Measurements from ENCODE around the gene KCNQ2. TPM values are rescaled to one million over a fixed set of nuclear protein-coding genes. Genes with fewer than 3 reads are reported as not detected.

KCNQ2 gene
- total RNA-seq, 2 experiments from 2014 or later: not detected

DNA sequence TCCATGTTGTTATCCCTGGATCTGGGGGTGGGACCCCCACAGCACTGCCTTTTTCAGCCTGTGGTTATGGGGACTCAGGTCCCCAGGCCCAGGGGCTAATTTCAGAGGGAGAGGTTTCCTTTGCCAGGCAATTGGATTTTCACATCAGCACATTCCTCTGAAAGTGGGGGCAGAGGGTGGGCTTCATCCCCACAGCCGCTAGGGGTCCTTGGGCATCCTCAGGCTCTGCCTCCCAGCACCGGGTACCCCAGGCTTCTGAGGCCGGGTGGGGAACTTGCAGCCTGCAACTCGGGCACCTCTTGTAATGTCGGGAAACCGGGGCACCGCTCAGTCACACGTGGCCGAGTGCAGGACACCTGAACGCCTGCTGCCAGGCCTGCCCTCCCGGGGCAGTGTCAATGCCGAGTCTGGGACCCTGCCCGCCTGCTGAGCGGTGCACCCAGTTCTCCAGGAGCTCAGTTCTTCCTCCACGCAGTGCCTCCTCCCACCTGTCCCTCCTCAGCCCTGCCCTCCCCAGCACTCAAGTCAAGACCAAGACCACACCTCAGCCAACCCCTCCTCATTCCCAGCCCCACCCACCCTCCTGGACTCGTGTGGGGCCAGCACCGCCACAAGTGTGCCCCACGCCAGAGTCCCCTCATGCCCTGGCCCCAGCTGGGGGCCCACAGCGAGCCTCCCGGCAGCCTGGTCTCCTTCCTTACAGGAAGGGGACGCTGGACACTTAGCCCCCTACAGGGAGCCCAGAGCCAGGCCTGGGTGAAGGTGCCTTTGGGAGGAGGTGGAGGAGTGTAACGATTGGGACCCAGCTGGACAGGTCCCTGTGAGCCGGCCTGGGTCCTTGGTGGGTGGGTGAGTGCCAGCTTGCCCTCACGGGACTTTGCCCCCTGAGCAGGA lies 102.5 kb downstream of the KCNQ2 start:
- CTCF ChIA-PET: no interaction called here
- Mint-ChIP-seq H3K36me3 (ENCODE audit: low read depth) (no peaks in the 10 kb centered on the region), H3K4me1 (no peaks in the 10 kb centered on the region), H3K27ac (no peak overlapping the region), H3K4me3 (no peak overlapping the region), H3K9me3 (no peaks in the 10 kb centered on the region), H3K27me3 (no peaks in the 10 kb centered on the region)
- DNase-seq: no peak
- POLR2A ChIA-PET: no interaction called here

- POLR2A ChIA-PET: no interaction called here
- Mint-ChIP-seq H3K27me3 (no peaks in the 10 kb centered on the region), H3K4me3 (no peak overlapping the region), H3K36me3 (ENCODE audit: low read depth) (no peaks in the 10 kb centered on the region), H3K27ac (no peak overlapping the region), H3K9me3 (no peaks in the 10 kb centered on the region), H3K4me1 (no peaks in the 10 kb centered on the region)
- CTCF ChIA-PET: no interaction called here
- DNase-seq: no peak
Measured at GRCh38 chr20:63369024-63369530, 103.4 kb downstream of the KCNQ2 start.

DNA sequence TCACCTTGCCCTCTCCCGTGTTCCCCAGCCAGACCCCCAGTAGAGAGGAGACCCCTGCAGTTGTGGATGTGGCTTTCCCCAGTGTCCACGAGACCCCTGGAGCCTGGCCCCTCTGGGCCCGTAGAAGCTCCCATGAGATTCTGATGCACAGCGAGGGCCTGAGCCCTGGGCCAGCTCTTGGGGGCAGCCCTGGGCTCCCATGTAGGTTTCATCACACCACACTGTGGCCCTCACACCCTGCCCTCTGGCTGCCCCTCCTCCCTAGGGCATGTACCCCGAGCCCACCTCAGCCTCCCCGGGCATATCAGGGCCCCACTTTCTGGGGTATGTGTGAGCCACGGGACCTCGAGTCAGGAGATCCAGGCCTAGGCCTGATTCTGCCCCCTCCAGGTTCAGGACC lies 104.3 kb downstream of the KCNQ2 start:
- ChIA-PET POLR2A (no interaction called here), CTCF (no interaction called here)
- Mint-ChIP-seq H3K4me3 (no peak overlapping the region), H3K36me3 (ENCODE audit: low read depth) (no peaks in the 10 kb centered on the region), H3K4me1 (no peaks in the 10 kb centered on the region), H3K27ac (no peak overlapping the region), H3K27me3 (no peaks in the 10 kb centered on the region), H3K9me3 (no peaks in the 10 kb centered on the region)
- no peak for DNase-seq

GRCh38 chr20:63367446-63368055 lies 104.9 kb downstream of the KCNQ2 start:
- no peaks in the 10 kb centered on the region for H3K36me3 Mint-ChIP-seq (ENCODE audit: low read depth)
- no peak for DNase-seq
- CTCF ChIA-PET: no interaction called here
- no peak overlapping the region for H3K4me3 Mint-ChIP-seq
- H3K4me1 Mint-ChIP-seq: no peaks in the 10 kb centered on the region
- peaks cover 4% of the 10 kb centered on the region for H3K27me3 Mint-ChIP-seq
- no peaks in the 10 kb centered on the region for H3K9me3 Mint-ChIP-seq
- POLR2A ChIA-PET: no interaction called here
- H3K27ac Mint-ChIP-seq: no peak overlapping the region

DNA sequence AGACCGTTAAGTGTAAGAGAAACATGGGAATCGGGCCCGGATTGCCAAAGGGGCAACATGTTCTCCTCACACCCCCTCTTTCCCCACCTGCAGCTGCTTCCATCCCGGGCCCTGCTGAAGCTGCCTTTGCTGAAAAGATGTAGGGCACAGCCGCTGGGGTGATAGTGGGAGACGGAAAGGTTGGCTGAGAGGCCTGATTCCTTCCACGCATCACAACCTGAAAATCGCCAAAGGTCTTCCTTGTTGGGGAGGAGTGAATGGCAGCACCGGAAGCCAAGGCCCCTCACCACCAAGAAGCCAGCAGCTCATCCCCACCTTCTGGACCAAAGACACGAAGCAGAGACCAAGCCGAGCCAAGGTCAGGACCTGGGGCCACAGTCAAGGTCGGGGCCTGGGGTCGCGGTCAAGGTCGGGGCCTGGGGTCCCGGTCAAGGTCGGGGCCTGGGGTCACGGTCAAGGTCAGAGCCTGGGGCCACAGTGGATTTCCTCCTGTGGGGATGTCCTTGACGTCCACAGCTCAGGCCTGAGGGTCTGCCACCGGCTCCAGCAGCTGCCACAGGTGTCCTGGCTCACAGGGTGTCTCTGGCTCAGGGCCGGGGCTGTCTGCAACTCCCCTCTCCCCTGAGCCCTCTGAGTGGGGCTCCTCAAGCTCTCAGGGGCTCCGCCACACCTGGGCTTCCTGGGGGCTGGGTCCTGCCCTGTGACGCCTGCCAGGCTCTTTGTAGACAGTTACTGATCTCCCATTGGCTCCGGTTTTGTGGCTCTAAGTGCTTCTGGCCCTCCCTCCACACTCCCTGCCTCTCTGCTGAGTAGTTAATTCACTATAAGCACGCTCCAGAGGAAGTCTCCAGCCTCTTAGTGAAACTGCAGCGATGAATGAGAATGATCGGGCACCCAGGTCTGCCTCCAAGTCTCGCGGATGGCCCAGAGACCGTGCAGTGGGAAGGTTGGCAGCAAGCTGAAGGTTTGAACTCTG lies 105.8 kb downstream of the KCNQ2 start:
- ChIA-PET CTCF (no interaction called here), POLR2A (no interaction called here)
- no peaks in the 10 kb centered on the region for H3K36me3 Mint-ChIP-seq (ENCODE audit: low read depth)
- no peaks in the 10 kb centered on the region for H3K9me3 Mint-ChIP-seq
- H3K27ac Mint-ChIP-seq: no peak overlapping the region
- no peaks in the 10 kb centered on the region for H3K4me1 Mint-ChIP-seq
- no peak for DNase-seq
- H3K27me3 Mint-ChIP-seq: peaks cover 6% of the 10 kb centered on the region
- no peak overlapping the region for H3K4me3 Mint-ChIP-seq

DNA sequence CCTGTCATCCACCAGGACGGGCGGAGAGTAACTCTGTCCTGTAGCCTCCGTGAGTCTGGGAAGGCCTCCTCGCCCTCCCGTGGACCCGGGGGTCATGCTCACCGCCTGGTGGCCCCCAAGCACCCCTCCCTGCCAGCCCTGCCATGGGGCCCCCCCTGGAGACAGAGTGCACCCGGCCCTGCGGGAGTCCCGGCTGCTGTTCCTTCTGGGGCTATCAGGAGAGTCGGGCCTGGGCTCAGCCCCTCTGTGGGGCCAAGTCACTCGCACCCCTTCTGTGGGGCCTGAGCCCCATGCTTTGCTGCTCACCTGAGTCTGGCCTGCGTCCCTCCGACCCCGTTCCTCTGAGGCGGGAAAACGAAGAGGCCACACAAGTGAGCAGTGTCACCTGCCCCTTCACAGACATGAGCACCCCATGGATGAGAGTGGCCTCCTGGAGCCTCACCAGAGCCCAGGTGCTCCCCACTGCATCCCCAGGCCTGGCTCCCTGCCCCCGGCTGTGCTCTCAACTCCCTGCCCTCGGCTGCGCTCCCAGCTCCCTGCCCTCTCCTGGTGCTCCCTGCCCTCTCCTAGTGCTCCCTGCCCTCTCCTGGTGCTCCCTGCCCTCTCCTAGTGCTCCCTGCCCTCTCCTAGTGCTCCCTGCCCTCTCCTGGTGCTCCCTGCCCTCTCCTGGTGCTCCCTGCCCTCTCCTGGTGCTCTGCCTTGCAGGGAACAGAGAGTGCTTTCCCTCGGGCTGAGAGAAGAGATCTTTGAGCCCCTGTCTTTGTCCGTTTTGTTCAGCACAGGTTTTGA lies 106.7 kb downstream of the KCNQ2 start:
- Mint-ChIP-seq H3K27me3 (peaks cover 6% of the 10 kb centered on the region), H3K36me3 (ENCODE audit: low read depth) (no peaks in the 10 kb centered on the region), H3K27ac (no peak overlapping the region), H3K4me1 (no peaks in the 10 kb centered on the region), H3K4me3 (no peak overlapping the region), H3K9me3 (no peaks in the 10 kb centered on the region)
- POLR2A ChIA-PET: no interaction called here
- CTCF ChIA-PET: no interaction called here
- DNase-seq: no peak

GRCh38 chr20:63364801-63365585 lies 107.5 kb downstream of the KCNQ2 start:
- ChIA-PET CTCF (no interaction called here), POLR2A (no interaction called here)
- Mint-ChIP-seq H3K27ac (no peak overlapping the region), H3K36me3 (ENCODE audit: low read depth) (no peaks in the 10 kb centered on the region), H3K4me3 (no peak overlapping the region), H3K9me3 (no peaks in the 10 kb centered on the region), H3K4me1 (no peaks in the 10 kb centered on the region), H3K27me3 (peaks cover 8% of the 10 kb centered on the region)
- DNase-seq: no peak

DNA sequence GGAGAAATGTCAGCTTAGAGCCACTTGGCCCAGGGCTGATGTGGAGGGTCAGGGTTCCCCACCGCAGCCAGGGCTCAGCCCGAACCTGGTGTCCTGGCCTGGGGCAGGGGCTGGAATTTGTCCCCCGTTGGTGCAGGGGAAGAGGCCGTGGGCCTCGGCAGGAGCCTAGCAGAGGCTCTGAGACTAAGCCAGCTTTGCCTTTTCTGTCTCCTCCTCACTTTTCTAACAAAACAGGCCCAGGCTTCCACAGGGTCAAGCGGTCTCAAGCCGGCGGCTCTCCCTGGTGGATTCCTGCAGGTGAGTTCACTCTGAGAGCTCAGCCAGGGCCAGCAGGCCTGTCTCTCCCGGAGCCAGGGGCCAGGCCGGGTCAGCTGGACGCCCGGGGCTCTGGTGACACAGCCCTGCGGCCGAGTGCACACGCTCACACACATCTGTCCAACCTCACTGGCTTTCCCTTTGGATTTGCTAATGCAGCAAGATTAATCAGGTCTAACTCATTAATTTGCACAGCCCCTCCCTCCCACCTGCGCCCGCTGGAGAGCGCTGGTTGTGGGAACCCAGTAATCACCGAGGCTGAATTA lies 108.4 kb downstream of the KCNQ2 start:
- H3K27ac Mint-ChIP-seq: no peak overlapping the region
- no peak overlapping the region for H3K4me3 Mint-ChIP-seq
- peaks cover 11% of the 10 kb centered on the region for H3K27me3 Mint-ChIP-seq
- POLR2A ChIA-PET: no interaction called here
- H3K36me3 Mint-ChIP-seq (ENCODE audit: low read depth): no peaks in the 10 kb centered on the region
- no peaks in the 10 kb centered on the region for H3K9me3 Mint-ChIP-seq
- H3K4me1 Mint-ChIP-seq: no peaks in the 10 kb centered on the region
- DNase-seq: no peak
- CTCF ChIA-PET: no interaction called here

GRCh38 chr20:63363013-63363957 lies 109.2 kb downstream of the KCNQ2 start:
- POLR2A ChIA-PET: no interaction called here

GRCh38 chr20:63362436-63363009 lies 109.9 kb downstream of the KCNQ2 start:
- no peak overlapping the region for H3K27ac Mint-ChIP-seq
- no peaks in the 10 kb centered on the region for H3K9me3 Mint-ChIP-seq
- H3K36me3 Mint-ChIP-seq (ENCODE audit: low read depth): no peaks in the 10 kb centered on the region
- no peak overlapping the region for H3K4me3 Mint-ChIP-seq
- POLR2A ChIA-PET: no interaction called here
- H3K27me3 Mint-ChIP-seq: peaks cover 11% of the 10 kb centered on the region
- CTCF ChIA-PET: no interaction called here
- DNase-seq: no peak
- H3K4me1 Mint-ChIP-seq: no peaks in the 10 kb centered on the region

More at GRCh38 chr20:63363013-63363957, 109.2 kb downstream of the KCNQ2 start:
- no peak for DNase-seq
- CTCF ChIA-PET: no interaction called here
- Mint-ChIP-seq H3K36me3 (ENCODE audit: low read depth) (no peaks in the 10 kb centered on the region), H3K27ac (no peak overlapping the region), H3K4me3 (no peak overlapping the region), H3K4me1 (no peaks in the 10 kb centered on the region), H3K9me3 (no peaks in the 10 kb centered on the region), H3K27me3 (peaks cover 11% of the 10 kb centered on the region)
